ENCODE data around the gene RASAL3.

Gene RASAL3

DNA sequence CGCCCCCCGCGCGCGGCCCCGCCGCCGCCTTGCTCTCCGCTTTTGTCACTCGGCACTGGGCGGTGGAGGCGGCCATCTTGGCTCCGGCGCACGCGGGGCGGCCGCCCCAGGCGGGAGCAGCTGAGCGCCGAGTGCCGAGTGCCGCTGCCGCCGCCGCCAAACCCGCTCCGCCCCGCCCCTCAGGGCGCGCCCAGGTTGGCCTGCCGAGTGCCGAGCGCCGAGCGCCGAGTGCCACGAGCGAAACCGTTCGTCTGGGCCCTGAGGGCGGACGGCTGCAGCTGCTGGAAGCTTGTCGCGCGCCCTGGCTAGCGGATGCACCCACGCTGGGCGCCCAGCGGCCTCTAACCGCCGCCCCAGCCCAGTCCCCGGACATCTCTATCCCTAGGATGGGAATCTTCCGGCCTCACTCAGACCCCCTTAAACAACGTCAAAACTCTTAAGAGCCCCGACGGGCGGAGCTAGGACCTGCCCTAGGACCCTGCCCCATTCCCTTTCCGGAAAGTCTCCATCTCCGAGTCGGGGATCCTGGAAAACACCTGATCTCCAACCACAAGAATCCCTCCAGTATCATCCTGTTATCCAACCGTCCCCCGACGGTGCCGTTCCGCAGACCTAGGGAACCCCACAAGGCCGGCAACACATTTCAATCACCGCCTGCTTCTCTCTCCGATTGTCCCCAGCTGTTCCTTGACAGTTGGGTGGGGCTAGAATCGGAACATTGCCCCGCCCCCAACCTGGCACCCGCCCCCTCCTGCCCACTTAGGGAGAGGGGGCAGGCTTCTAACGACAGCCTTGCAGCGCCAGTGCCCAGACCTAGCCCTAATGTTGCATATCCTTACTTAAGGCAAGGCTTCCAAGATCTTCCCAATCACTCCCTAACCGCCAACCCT is 31.5 kb downstream of the RASAL3 start:
- FAIRE-seq = no peak

- FAIRE-seq = no peak
Observed at GRCh38 chr19:15432018-15432494, 32.3 kb downstream of the RASAL3 start.

DNA sequence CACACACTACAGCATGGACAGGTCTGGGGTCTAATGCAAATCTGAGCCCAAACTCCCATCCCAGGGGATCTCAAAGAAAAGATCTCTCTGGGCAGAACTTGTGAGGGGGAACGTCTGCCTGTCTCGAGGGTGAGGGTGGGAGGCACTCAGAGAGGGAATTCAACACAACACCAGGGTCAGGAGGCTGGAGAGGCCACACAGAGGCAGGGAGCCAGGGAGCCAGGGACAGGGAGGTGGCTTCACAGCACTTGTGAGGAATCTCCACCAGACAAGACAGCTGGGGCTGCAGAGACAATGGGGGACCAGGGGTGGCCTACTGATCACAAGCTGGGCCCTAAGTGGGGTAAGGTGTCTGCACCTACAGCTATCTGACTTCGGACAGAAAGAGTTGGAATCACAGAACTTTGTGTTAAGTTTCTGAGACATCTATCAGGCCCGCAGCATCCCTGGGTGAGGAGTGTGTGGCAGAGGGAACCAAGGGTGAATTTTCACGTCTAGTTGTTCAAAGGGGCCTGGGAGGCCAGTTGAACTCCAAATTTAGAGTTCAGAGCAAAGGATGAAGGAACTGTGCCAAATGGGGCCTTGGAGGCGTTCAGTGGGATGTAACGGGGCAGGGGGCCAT is 32.8 kb downstream of the RASAL3 start:
- FAIRE-seq = no peak

- FAIRE-seq = no peak
Observed at GRCh38 chr19:15430526-15431120, 33.7 kb downstream of the RASAL3 start.

DNA sequence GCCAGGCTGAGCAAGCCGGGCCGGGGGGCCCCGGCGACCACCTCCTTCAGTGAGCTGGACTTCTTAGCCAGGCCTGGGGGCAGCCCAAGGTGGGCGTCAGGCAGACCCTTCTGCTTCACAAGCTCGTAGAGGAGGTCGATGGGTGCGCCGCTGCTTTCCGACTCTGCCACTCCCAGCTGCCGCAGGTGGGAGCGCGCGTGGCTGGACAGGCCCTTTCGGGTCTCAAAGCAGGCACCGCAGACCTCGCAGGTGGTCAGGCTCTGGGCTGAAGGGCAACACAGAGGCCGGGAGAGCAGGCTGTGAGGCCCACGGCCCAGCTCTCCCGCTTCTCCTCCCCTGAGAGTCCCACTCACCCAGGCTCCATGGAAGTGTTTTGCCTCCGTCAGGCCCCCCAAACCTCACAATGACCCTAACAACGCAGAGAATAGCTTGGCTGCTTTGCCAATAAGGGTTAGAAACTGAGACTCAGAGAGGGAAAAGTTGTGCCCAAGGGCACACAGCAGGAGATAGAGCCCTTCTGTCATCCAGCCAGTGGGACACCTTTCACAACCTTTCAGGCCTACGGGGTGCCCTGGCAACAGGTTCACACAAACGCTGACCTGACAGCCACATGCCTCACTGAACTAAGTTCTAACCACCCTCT is 34.4 kb downstream of the RASAL3 start:
- FAIRE-seq = no peak

DNA sequence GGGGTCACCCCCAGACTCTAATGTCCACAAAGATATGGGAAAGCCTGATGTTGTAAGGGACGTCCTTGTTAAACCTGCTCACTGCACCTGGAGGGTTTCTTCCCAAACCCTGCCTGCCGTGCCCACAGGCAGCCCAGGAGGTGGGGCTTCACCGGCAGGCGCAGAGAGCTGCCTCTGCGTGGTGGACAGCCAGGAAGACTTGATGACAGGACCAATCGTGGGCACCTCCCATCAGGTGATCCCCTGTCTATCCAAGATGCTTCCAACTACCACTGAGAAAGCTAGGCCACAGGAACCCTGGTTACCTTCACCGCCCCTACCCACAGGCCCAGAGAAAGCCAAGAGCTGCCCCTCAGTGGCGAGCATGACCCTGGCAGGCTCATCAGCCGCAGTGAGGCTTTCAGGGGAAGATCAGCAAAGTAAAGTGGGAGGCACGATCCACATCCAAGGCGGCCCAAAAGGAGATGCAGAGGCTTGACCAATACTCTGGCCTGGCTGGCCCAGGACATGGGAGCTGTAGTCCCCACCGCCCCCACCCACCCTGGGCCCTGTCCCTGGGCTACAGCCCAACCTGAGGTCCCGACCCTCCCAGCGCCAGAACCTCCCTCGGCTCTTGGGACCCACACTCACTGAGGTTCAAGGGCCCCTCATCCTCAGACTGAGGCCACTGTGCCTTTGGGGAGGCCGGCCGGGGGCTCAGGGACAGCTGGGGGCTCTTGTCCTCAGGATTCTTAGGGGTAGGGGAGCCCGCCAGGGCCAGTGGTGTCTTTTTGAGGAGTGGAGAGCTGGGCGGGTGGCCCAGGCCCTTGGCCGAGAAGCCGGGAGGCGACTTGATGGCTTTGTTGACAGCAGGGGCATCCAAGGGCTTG is 35.2 kb downstream of the RASAL3 start:
- no peak for FAIRE-seq

GRCh38 chr19:15427991-15428471 is 36.3 kb downstream of the RASAL3 start:
- no peak for FAIRE-seq

DNA sequence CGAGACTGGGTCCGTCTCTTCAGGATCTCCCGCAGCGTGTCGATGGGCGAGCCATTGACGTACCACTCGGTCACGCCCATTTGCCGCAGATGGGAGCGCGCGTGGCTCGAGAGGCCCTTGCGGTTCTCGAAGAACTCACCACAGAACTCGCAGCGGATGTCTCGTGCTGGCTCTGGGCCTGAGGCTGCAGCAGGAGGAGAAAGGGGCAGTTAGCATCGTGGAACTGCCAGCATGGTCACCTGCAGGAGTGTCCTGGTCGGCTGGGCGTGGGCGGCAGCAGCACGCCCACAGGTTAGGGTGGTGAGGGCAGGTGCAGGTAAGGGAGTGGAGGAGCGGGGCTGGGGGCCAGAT is 37.0 kb downstream of the RASAL3 start:
- no peak for FAIRE-seq

DNA sequence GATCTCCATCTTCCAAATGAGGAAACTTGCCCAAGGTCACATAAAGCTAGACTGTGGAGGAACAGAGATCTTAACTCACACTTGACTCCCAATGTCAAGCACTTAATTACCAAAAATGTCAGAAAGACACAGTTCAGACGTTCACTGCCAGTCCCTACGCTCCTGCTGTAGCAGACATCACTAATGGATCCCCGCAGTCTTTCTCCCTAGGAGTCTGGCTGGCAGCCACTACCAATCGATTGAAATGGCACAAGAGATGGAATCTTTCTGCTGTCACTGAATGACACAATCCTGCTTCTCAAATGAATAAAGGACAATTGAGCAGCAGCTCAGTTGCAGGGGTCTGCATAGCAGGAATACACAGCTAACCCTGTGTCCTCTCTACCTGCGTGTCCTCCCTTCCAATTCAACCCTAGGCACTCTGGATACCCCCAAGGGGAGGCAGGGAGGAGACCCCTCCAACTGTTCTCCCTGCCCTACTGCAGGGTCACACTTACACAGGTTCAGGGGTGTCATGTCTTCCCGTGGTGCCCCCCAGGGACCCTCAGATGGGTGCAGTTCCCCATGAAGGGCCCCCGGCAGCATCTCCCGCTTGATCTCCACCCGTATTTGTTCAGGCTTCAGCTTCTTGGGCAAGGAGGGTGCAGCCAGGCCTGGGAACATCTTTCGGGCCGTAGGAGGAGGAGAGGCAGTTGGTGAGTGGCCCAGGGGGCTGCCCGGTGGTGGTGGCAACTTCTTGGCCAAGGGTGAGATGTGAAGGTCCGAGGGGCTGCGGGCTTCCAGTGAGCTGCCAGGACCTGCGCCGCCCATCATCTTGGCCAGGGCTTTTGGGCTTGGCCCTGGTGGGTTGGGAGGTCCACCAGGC is 37.6 kb downstream of the RASAL3 start:
- no peak for FAIRE-seq

DNA sequence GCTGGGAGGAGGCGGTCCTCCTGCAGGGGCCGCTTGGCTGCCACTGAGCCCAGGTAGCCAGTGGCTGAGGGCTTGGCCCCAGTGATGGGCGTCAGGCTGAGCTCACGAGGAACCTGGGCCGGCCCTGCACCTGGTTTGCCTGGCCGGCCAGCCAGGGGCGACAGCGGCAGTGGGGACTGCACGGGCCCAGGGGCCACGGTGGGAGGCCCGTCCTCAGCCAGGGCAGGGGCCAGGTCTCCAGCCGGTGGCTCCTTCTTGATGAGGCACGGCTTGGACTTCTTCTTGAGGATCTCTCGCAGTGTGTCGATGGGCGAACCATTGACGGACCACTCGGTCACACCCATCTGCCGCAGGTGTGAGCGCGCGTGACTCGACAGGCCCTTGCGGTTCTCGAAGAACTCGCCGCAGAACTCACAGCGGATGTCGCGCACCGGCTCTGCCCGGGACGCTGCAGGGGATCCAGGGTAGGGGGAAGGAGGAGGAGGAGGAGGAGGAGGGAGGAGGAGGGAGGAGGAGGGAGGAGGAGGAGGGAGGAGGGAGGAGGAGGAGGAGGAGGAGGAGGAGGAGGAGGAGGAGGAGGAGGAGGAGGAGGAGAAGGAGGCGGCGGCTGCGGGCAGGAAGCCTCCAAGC is 38.9 kb downstream of the RASAL3 start:
- no peak for FAIRE-seq

GRCh38 chr19:15424692-15425272 is 39.6 kb downstream of the RASAL3 start:
- FAIRE-seq = no peak

DNA sequence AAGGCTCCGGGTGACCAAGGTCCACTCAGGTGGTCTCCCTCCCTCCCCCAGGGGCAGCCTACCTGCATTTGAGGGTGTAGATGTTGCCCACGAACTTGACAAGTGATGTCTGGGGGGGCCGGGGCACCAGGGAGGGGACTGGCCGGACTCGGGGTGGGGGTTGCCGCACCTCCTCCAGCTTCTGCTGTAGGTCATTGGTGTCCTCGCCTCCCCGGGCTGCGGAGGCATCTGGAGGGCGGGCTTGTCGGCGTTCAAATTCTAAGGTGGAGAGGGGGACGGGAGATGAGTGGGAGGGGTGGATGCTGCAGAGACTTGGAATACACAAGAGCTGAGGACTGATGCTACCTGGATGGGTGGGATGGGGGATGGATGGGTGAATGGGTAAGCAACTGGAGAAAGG is 40.2 kb downstream of the RASAL3 start:
- no peak for FAIRE-seq

- no peak for FAIRE-seq
Observed at GRCh38 chr19:15423130-15423529, 41.2 kb downstream of the RASAL3 start.

- FAIRE-seq = no peak
Observed at GRCh38 chr19:15422296-15423075, 41.9 kb downstream of the RASAL3 start.

GRCh38 chr19:15421721-15422260 is 42.6 kb downstream of the RASAL3 start:
- FAIRE-seq = no peak

GRCh38 chr19:15421136-15421695 is 43.1 kb downstream of the RASAL3 start:
- no peak for FAIRE-seq

DNA sequence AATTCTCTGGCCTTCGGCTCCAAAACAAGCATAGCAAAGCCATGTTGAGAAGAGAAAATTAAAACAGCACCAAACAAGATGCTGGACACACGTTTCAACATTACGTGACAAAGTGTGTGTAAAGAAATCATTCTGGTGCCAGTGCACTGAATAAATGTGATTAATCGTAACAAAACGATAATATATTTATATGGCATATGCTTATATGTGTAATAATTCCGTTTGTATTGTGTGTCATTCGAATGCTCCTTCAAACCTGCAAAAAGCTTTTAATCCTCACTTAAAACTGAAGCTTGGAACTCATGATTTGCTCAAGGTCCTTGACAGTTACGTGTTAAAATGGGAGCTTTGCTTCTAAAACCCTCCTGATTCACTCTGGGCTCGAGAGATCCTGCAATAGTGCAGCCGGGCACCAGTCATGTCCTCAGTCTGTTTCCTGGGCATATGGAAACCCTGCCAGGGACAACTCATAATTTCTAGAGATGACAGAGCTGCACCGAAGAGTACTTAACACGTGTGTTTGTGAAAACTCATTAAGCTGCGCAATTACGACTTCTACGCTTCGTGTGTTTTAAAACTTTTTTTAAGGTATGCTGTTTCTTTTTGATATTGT is 44.8 kb downstream of the RASAL3 start:
- FAIRE-seq = no peak
